Measurements from ENCODE around the gene DBF4B.
A peak's percentile ranks its signal among the peaks of the same experiment; 100 is the strongest.

The DBF4B gene

GRCh38 chr17:44779211-44780025 lies 71.0 kb downstream of the DBF4B start:
- peak; percentile 66 for DNase-seq

GRCh38 chr17:44780161-44780560 lies 71.7 kb downstream of the DBF4B start:
- no peak for DNase-seq

GRCh38 chr17:44780845-44781480 lies 72.5 kb downstream of the DBF4B start:
- DNase-seq: no peak

GRCh38 chr17:44781551-44782325 lies 73.3 kb downstream of the DBF4B start:
- DNase-seq: no peak

- no peak for DNase-seq
Observed at GRCh38 chr17:44782326-44782850, 73.9 kb downstream of the DBF4B start.

GRCh38 chr17:44785921-44786320 lies 77.5 kb downstream of the DBF4B start:
- no peak for DNase-seq

- DNase-seq: no peak
Observed at GRCh38 chr17:44786551-44787081, 78.2 kb downstream of the DBF4B start.

GRCh38 chr17:44787271-44787940 lies 78.9 kb downstream of the DBF4B start:
- DNase-seq: no peak

- no peak for DNase-seq
Observed at GRCh38 chr17:44788139-44788538, 79.7 kb downstream of the DBF4B start.

- no peak for DNase-seq
Observed at GRCh38 chr17:44792276-44792675, 83.8 kb downstream of the DBF4B start.

GRCh38 chr17:44793885-44794842 lies 85.7 kb downstream of the DBF4B start:
- DNase-seq: no peak

GRCh38 chr17:44794851-44795413 lies 86.5 kb downstream of the DBF4B start:
- DNase-seq: peak; percentile 46

- DNase-seq: no peak
Observed at GRCh38 chr17:44795421-44795820, 87.0 kb downstream of the DBF4B start.

- DNase-seq: no peak
Observed at GRCh38 chr17:44795928-44796327, 87.5 kb downstream of the DBF4B start.

GRCh38 chr17:44796731-44797130 lies 88.3 kb downstream of the DBF4B start:
- no peak for DNase-seq

- DNase-seq: no peak
Observed at GRCh38 chr17:44797802-44798201, 89.3 kb downstream of the DBF4B start.

GRCh38 chr17:44798356-44798755 lies 89.9 kb downstream of the DBF4B start:
- DNase-seq: no peak

Data from amniotic stem cell (primary cell).